Subcutaneous preadipocyte (primary cell): ENCODE data around the gene PLIN3. TPM values are rescaled to one million over a fixed set of nuclear protein-coding genes. Genes with fewer than 3 reads are reported as not detected.

Experiments
- total RNA-seq: library from RNA; depleted of rRNA; stranded (reverse); fragments of >200 nt; gene quantifications from 2 replicates; pipeline ENCODE4 v1.2.3, GENCODE V29; 2012

PLIN3 gene
- total RNA-seq = 287 and 391 TPM in 2 replicates

GRCh38 chr19:4867534-4868285 is at the start of gene PLIN3:
TSS of gene PLIN3 (minus strand) at chr19:4867667. CDS start at chr19:4861394, 6,273 bp downstream.

GRCh38 chr19:4909156-4909896 is 41.9 kb upstream of the PLIN3 start, which contains the start of gene UHRF1:
TSS of gene UHRF1 (plus strand) at chr19:4909501. CDS start at chr19:4910886, 1,385 bp downstream.

GRCh38 chr19:4902796-4903195 is 35.3 kb upstream of the PLIN3 start, which contains the start of gene ARRDC5:
TSS of gene ARRDC5 (minus strand) at chr19:4902896. CDS start at chr19:4902825, 71 bp downstream.

GRCh38 chr19:4831304-4831978 is 36.0 kb downstream of the PLIN3 start, which contains the start of gene TICAM1:
TSS of gene TICAM1 (minus strand) at chr19:4831712. CDS start at chr19:4818377, 13,335 bp downstream.

GRCh38 chr19:4791183-4792018 is 76.1 kb downstream of the PLIN3 start, which contains the start of gene FEM1A:
TSS of gene FEM1A (plus strand) at chr19:4791734. CDS start at chr19:4791855, 121 bp downstream.

Other genes starting within 250 kb of the PLIN3 start
- 1.8 and 3.9 TPM in 2 replicates for gene TNFAIP8L1, start 228.2 kb downstream of the PLIN3 start, total RNA-seq
- gene MYDGF, start 197.3 kb downstream of the PLIN3 start, total RNA-seq = 160 and 191 TPM in 2 replicates
- 44.8 and 58.6 TPM in 2 replicates for gene DPP9, start 143.8 kb downstream of the PLIN3 start, total RNA-seq
- gene FEM1A, start 75.9 kb downstream of the PLIN3 start, total RNA-seq = 9.2 and 13.9 TPM in 2 replicates
- gene TICAM1, start 36.0 kb downstream of the PLIN3 start, total RNA-seq = 3.7 and 4.3 TPM in 2 replicates
- not detected in 2 replicates for gene ARRDC5, start 35.2 kb upstream of the PLIN3 start, total RNA-seq
- gene UHRF1, start 41.8 kb upstream of the PLIN3 start, total RNA-seq = 26.5 and 51.8 TPM in 2 replicates
- 13.6 and 17.0 TPM in 2 replicates for gene KDM4B, start 101.4 kb upstream of the PLIN3 start, total RNA-seq